Measurements from ENCODE around the gene RRP12. TPM values are rescaled to one million over a fixed set of nuclear protein-coding genes. Genes with fewer than 3 reads are reported as not detected.

RRP12 gene
- total and polyA plus RNA-seq, 2 of the 4 experiments (the other 2 are of a cell fraction), result 21.5 to 23.3 TPM

DNA sequence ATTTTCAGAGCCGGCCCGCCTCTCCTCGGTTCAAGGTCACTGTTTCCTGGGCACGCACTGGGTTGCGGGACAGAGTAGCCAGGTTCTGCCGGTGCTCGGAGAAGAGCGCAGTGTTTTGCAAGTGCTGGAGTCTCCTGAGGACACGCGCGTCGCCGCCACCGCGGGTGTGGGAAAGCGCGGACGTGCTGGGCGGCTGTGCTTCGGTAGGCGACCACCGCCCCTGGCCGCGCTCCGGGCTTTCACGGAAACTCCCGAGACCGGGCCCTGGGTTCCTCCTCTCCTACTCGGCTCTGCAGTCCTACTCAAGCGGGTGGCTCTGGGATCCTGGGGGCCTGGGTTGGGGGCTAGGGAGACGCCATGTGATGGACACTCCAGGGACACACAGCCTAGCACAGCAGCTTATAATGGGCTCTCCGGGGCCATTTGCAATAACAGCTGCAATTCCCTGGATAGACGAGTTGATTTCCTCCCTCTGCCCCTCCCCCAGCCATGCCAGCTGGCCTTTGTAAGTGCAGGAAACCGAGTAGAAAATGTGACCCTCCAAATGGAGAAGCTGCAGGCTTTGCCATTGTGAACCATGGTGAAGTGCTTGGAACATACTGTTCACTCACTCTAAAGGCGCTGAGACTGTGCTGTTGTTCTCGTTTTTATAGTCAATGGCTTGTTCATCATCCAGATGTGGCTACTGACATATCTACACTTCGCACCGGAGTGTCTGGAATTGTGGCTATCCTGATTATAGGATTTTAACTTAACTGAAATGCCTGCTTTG is 79.9 kb downstream of the RRP12 start:
- Histone ChIP-seq H3K4me1 (ENCODE audit: control insufficient read depth, insufficient read depth, low read length) (peaks cover 8% of the 10 kb centered on the region; the same call in 1 of the 2 replicates), H3K27ac (ENCODE audit: insufficient read depth, low read length) (no peak overlapping the region), H2AK5ac (ENCODE audit: low read depth, low read length) (no peak overlapping the region), H3K23ac (ENCODE audit: low read depth, low read length) (no peak overlapping the region), H2BK20ac (ENCODE audit: low read depth, low read length) (no peak overlapping the region), H3K56ac (ENCODE audit: extremely low read depth, insufficient read depth, low read length) (no peak overlapping the region), H3K14ac (replicated peaks; ENCODE audit: low read depth, low read length) (no peak overlapping the region), H3K9me1 (ENCODE audit: insufficient read depth, low read length) (no peaks in the 10 kb centered on the region), H2BK5ac (ENCODE audit: low read depth, low read length, poor library complexity, severe bottlenecking) (no peak overlapping the region), H4K91ac (ENCODE audit: insufficient read depth, low read depth, low read length) (no peak overlapping the region), H2AFZ (replicated peaks; ENCODE audit: low read length, poor library complexity) (no peak overlapping the region), H3K9me3 (ENCODE audit: control insufficient read depth, insufficient read depth, low read length) (no peaks in the 10 kb centered on the region), H3K18ac (ENCODE audit: low read depth, low read length) (no peak overlapping the region), H2AK9ac (replicated peaks; ENCODE audit: low read depth, low read length, poor library complexity) (no peak overlapping the region), H3K4ac (ENCODE audit: low read depth, low read length) (no peak overlapping the region), H3K9ac (ENCODE audit: low read depth, low read length) (no peak overlapping the region), H2BK15ac (ENCODE audit: low read depth, low read length) (no peak overlapping the region), H3K27me3 (ENCODE audit: control insufficient read depth, insufficient read depth, low read length) (no peaks in the 10 kb centered on the region), H2BK120ac (ENCODE audit: low read depth, low read length) (no peak overlapping the region), H3K79me1 (ENCODE audit: low read depth in 1 of 2, low read length in 2 of 2) (peaks cover 7% of the 10 kb centered on the region in 2 experiments; a peak in 2 of 4 replicates), H3K4me2 (ENCODE audit: low read depth, low read length) (no peak overlapping the region; the same call in 1 of the 2 replicates), H4K20me1 (ENCODE audit: insufficient read depth, low read length) (no peaks in the 10 kb centered on the region), H3K36me3 (ENCODE audit: control insufficient read depth, insufficient read depth, low read length) (no peaks in the 10 kb centered on the region), H3K4me3 (ENCODE audit: insufficient read depth, low read depth, low read length) (no peak overlapping the region), H4K8ac (ENCODE audit: low read depth in 2 of 2, low read length in 2 of 2) (no peak overlapping the region; a peak in 1 of 4 replicates), H4K5ac (ENCODE audit: low read depth, low read length) (no peak overlapping the region)
- in situ Hi-C loops (cut with MboI; ENCODE audit: low sequenced_read_pairs) (no loop called here), intact Hi-C loops (cut with micrococcal nuclease) (no loop called here), dilution Hi-C loops (cut with HindIII; ENCODE audit: low sequenced_read_pairs, unreplicated experiment) (no loop called here)
- WGBS, 2 experiments (ENCODE audit: extremely low coverage in 2 of 2, insufficient read length in 1 of 2), result 39% methylated on average over 21 of the region's 38 CpGs; no CpG with 5 or more reads in 1 of the 2 experiments
- BruUV-seq (replicated peaks), result no TSS peak
- POLR2A ChIA-PET (ENCODE audit: unreplicated experiment), result interaction anchor here (0.6 kb wide), 1 partner anchor 12 kb away, joined by 7 read pairs; no protein-coding TSS in a partner anchor
- ATAC-seq (ENCODE audit: low read depth) (no peak), DNase-seq (no peak)
- CTCF ChIA-PET, result interaction anchor here (0.6 kb wide), 1 partner anchor 91 kb away, joined by 4 read pairs; no protein-coding TSS in a partner anchor
- TF ChIP-seq, protein P1, sequence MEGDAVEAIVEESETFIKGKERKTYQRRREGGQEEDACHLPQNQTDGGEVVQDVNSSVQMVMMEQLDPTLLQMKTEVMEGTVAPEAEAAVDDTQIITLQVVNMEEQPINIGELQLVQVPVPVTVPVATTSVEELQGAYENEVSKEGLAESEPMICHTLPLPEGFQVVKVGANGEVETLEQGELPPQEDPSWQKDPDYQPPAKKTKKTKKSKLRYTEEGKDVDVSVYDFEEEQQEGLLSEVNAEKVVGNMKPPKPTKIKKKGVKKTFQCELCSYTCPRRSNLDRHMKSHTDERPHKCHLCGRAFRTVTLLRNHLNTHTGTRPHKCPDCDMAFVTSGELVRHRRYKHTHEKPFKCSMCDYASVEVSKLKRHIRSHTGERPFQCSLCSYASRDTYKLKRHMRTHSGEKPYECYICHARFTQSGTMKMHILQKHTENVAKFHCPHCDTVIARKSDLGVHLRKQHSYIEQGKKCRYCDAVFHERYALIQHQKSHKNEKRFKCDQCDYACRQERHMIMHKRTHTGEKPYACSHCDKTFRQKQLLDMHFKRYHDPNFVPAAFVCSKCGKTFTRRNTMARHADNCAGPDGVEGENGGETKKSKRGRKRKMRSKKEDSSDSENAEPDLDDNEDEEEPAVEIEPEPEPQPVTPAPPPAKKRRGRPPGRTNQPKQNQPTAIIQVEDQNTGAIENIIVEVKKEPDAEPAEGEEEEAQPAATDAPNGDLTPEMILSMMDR (conservative IDR thresholded peaks at IDR 0.05; ENCODE audit: low read depth, low read length), result no peak
- TF ChIP-seq CEBPB (IDR thresholded peaks at IDR 0.05; ENCODE audit: low read depth, low read length) (no peak), FOS (IDR thresholded peaks at IDR 0.05; ENCODE audit: low read depth, low read length) (no peak), RFX5 (IDR thresholded peaks at IDR 0.05; ENCODE audit: low read depth, low read length) (no peak), MXI1 (IDR thresholded peaks at IDR 0.05; ENCODE audit: borderline replicate concordance, low read depth, low read length) (no peak), MAFK (IDR thresholded peaks at IDR 0.05; ENCODE audit: low read depth, low read length) (no peak), RCOR1 (IDR thresholded peaks at IDR 0.05; ENCODE audit: insufficient replicate concordance, low read length) (no peak), SMC3 (IDR thresholded peaks at IDR 0.05; ENCODE audit: low read depth, low read length) (no peak), POLR2A (IDR thresholded peaks at IDR 0.05; ENCODE audit: low read depth, low read length) (no peak), MAZ (IDR thresholded peaks at IDR 0.05; ENCODE audit: borderline replicate concordance, low read depth, low read length) (no peak), BHLHE40 (IDR thresholded peaks at IDR 0.05; ENCODE audit: low read depth, low read length) (no peak), CHD1 (IDR thresholded peaks at IDR 0.05; ENCODE audit: low read depth, low read length) (no peak), RAD21 (IDR thresholded peaks at IDR 0.05; ENCODE audit: low read length) (no peak)
- TF ChIP-seq, protein P2, sequence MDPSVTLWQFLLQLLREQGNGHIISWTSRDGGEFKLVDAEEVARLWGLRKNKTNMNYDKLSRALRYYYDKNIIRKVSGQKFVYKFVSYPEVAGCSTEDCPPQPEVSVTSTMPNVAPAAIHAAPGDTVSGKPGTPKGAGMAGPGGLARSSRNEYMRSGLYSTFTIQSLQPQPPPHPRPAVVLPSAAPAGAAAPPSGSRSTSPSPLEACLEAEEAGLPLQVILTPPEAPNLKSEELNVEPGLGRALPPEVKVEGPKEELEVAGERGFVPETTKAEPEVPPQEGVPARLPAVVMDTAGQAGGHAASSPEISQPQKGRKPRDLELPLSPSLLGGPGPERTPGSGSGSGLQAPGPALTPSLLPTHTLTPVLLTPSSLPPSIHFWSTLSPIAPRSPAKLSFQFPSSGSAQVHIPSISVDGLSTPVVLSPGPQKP (IDR thresholded peaks at IDR 0.05; ENCODE audit: borderline replicate concordance, low read depth, low read length), result no peak
- TF ChIP-seq, protein P3, sequence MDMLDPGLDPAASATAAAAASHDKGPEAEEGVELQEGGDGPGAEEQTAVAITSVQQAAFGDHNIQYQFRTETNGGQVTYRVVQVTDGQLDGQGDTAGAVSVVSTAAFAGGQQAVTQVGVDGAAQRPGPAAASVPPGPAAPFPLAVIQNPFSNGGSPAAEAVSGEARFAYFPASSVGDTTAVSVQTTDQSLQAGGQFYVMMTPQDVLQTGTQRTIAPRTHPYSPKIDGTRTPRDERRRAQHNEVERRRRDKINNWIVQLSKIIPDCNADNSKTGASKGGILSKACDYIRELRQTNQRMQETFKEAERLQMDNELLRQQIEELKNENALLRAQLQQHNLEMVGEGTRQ (IDR thresholded peaks at IDR 0.05; ENCODE audit: low read depth, low read length), result no peak

All from IMR-90 (cell line).